IMR-90 (cell line): ENCODE results near the gene DLAT. TPM values are rescaled to one million over a fixed set of nuclear protein-coding genes. Genes with fewer than 3 reads are reported as not detected.

Experiments used
- ATAC-seq: fragments of 200-7000 bp; cut with Tn5 transposase; 2 replicates; pipeline ENCODE4 v1.9.1; 2020; ENCODE audit warnings: low read depth, mild to moderate bottlenecking, moderate library complexity
- BruUV-seq: library from RNA; stranded (reverse); fragments of 400-500 nt; replicated peaks from 2 replicates; lab custom pipeline; 2021; lab: Mats Ljungman, UMichigan
- CTCF ChIA-PET: fragments of 300-600 bp; formaldehyde crosslinking; extraction: SDS; loops from one replicate; lab custom pipeline; 2021; ENCODE audit warnings: antibody characterized with exemption; lab: Yijun Ruan, JAX
- POLR2A ChIA-PET: fragments of 300-600 bp; sonication (Branson Sonifier 250); formaldehyde crosslinking; loops from one replicate; lab custom pipeline; 2022; ENCODE audit warnings: antibody characterized with exemption; ENCODE audit not compliant: unreplicated experiment; lab: Charles Lee
- DNase-seq: peaks from one replicate; pipeline ENCODE4 v3.0.0; 2013
- H2AFZ ChIP-seq: replicated peaks from 2 replicates; pipeline ENCODE3; 2013; ENCODE audit warnings: low read length, mild to moderate bottlenecking; ENCODE audit not compliant: poor library complexity
- H2AK5ac ChIP-seq: 2 replicates; pipeline ENCODE4 v1.6.1; 2013; ENCODE audit warnings: low read depth, low read length, inconsistent platforms
- H2AK9ac ChIP-seq: replicated peaks from 2 replicates; pipeline ENCODE3; 2013; ENCODE audit warnings: mild to moderate bottlenecking, low read depth, low read length, moderate library complexity; ENCODE audit not compliant: poor library complexity
- H2BK120ac ChIP-seq: 2 replicates; pipeline ENCODE4 v1.6.1; 2013; ENCODE audit warnings: low read depth, low read length, inconsistent platforms
- H2BK15ac ChIP-seq: 3 replicates; pipeline ENCODE4 v1.6.1; 2013; ENCODE audit warnings: low read depth, low read length, inconsistent platforms
- H2BK20ac ChIP-seq: 2 replicates; pipeline ENCODE4 v1.6.1; 2013; ENCODE audit warnings: low read depth, mild to moderate bottlenecking, inconsistent platforms, low read length, moderate library complexity
- H2BK5ac ChIP-seq: 2 replicates; pipeline ENCODE4 v1.6.1; 2013; ENCODE audit warnings: mild to moderate bottlenecking, low read depth, low read length, inconsistent platforms; ENCODE audit not compliant: poor library complexity, severe bottlenecking
- H3K14ac ChIP-seq: replicated peaks from 2 replicates; pipeline ENCODE4 v1.6.1; 2013; ENCODE audit warnings: low read depth, low read length, inconsistent platforms
- H3K18ac ChIP-seq: 2 replicates; pipeline ENCODE4 v1.6.1; 2013; ENCODE audit warnings: low read depth, low read length, control low read depth
- H3K23ac ChIP-seq: 2 replicates; pipeline ENCODE4 v1.6.1; 2013; ENCODE audit warnings: low read depth, low read length, inconsistent platforms
- H3K27ac ChIP-seq: 2 replicates; pipeline ENCODE4 v1.5.1; 2013; ENCODE audit warnings: mild to moderate bottlenecking, control low read depth, low read length; ENCODE audit not compliant: insufficient read depth
- H3K27me3 ChIP-seq: 2 replicates; pipeline ENCODE4 v1.6.1; 2013; ENCODE audit warnings: low read length; ENCODE audit not compliant: control insufficient read depth, insufficient read depth
- H3K36me3 ChIP-seq: 2 replicates; pipeline ENCODE4 v1.6.1; 2013; ENCODE audit warnings: low read length, mixed read lengths; ENCODE audit not compliant: control insufficient read depth, insufficient read depth
- H3K4ac ChIP-seq: 2 replicates; pipeline ENCODE4 v1.6.1; 2013; ENCODE audit warnings: low read depth, low read length, inconsistent platforms
- H3K4me1 ChIP-seq: 2 replicates; pipeline ENCODE4 v1.6.1; 2013; ENCODE audit warnings: low read length, mixed read lengths; ENCODE audit not compliant: control insufficient read depth, insufficient read depth
- H3K4me2 ChIP-seq: 2 replicates; pipeline ENCODE4 v1.6.1; 2013; ENCODE audit warnings: low read depth, mild to moderate bottlenecking, control low read depth, low read length, moderate library complexity
- H3K4me3 ChIP-seq: 2 replicates; pipeline ENCODE4 v1.5.1; 2013; ENCODE audit warnings: low read depth, mild to moderate bottlenecking, control low read depth, low read length, moderate library complexity; ENCODE audit not compliant: insufficient read depth
- H3K56ac ChIP-seq: 2 replicates; pipeline ENCODE4 v1.6.1; 2013; ENCODE audit warnings: low read length, inconsistent platforms; ENCODE audit not compliant: insufficient read depth; ENCODE audit errors: extremely low read depth
- H3K79me1 ChIP-seq, 2 experiments: 2 replicates each; pipeline ENCODE4 v1.6.1; 2013; ENCODE audit warnings: low read length in 2 of 2, inconsistent platforms in 1 of 2, low read depth in 1 of 2
- H3K9ac ChIP-seq: 2 replicates; pipeline ENCODE4 v1.6.1; 2013; ENCODE audit warnings: low read depth, low read length, control low read depth
- H3K9me1 ChIP-seq: 2 replicates; pipeline ENCODE4 v1.6.1; 2013; ENCODE audit warnings: low read length, inconsistent platforms; ENCODE audit not compliant: insufficient read depth
- H3K9me3 ChIP-seq: 2 replicates; pipeline ENCODE4 v1.6.1; 2013; ENCODE audit warnings: low read length; ENCODE audit not compliant: control insufficient read depth, insufficient read depth
- H4K20me1 ChIP-seq: 2 replicates; pipeline ENCODE4 v1.6.1; 2013; ENCODE audit warnings: low read length, inconsistent platforms; ENCODE audit not compliant: insufficient read depth
- H4K5ac ChIP-seq: 2 replicates; pipeline ENCODE4 v1.6.1; 2013; ENCODE audit warnings: mild to moderate bottlenecking, low read depth, low read length, control low read depth
- H4K8ac ChIP-seq, 2 experiments: 2 replicates each; pipeline ENCODE4 v1.6.1; 2013; ENCODE audit warnings: low read depth in 2 of 2, low read length in 2 of 2, control low read depth in 1 of 2, inconsistent platforms in 1 of 2
- H4K91ac ChIP-seq: 2 replicates; pipeline ENCODE4 v1.6.1; 2013; ENCODE audit warnings: low read depth, low read length, inconsistent platforms; ENCODE audit not compliant: insufficient read depth
- BHLHE40 ChIP-seq: fragments of 150-350 bp; IDR thresholded peaks from 2 replicates; pipeline ENCODE4 v1.6.1; 2016; ENCODE audit warnings: mild to moderate bottlenecking, low read depth, low read length
- CHD1 ChIP-seq: IDR thresholded peaks from 2 replicates; pipeline ENCODE4 v1.6.1; 2012; ENCODE audit warnings: low read depth, low read length, improper control_type of control experiment
- CTCF ChIP-seq: conservative IDR thresholded peaks from 2 replicates; pipeline ENCODE4 v1.5.1; 2012; ENCODE audit warnings: mild to moderate bottlenecking, low read depth, low read length, improper control_type of control experiment
- MAFK ChIP-seq: IDR thresholded peaks from 2 replicates; pipeline ENCODE4 v1.6.1; 2012; ENCODE audit warnings: low read depth, low read length, improper control_type of control experiment
- MAZ ChIP-seq: IDR thresholded peaks from 2 replicates; pipeline ENCODE4 v1.6.1; 2012; ENCODE audit warnings: low read depth, mild to moderate bottlenecking, low read length, improper control_type of control experiment, moderate library complexity, borderline replicate concordance
- NFE2L2 ChIP-seq: fragments of 150-350 bp; IDR thresholded peaks from 2 replicates; pipeline ENCODE4 v1.6.1; 2016; ENCODE audit warnings: low read depth, mild to moderate bottlenecking, low read length
- POLR2A ChIP-seq: IDR thresholded peaks from 2 replicates; pipeline ENCODE4 v1.6.1; 2012; ENCODE audit warnings: mild to moderate bottlenecking, low read depth, low read length
- RCOR1 ChIP-seq: IDR thresholded peaks from 2 replicates; pipeline ENCODE4 v1.6.1; 2012; ENCODE audit warnings: mild to moderate bottlenecking, low read length, improper control_type of control experiment; ENCODE audit not compliant: insufficient replicate concordance
- RFX5 ChIP-seq: IDR thresholded peaks from 2 replicates; pipeline ENCODE4 v1.8.0; 2012; ENCODE audit warnings: low read depth, mild to moderate bottlenecking, low read length, moderate library complexity
- SMC3 ChIP-seq: fragments of 150-350 bp; IDR thresholded peaks from 2 replicates; pipeline ENCODE4 v1.6.1; 2016; ENCODE audit warnings: low read depth, mild to moderate bottlenecking, antibody characterized with exemption, low read length, moderate library complexity
- WGBS, 2 experiments: methylation state at CpG; one replicate each; pipeline versions ENCODE4 v1.1.5 to v1.1.7; 2013; ENCODE audit warnings: missing lambda C conversion rate in 2 of 2; ENCODE audit not compliant: insufficient read length in 1 of 2; ENCODE audit errors: extremely low coverage in 2 of 2; 5-methylcytosine and 5-hydroxymethylcytosine counted together
- dilution Hi-C: fragments of 300-500 bp; cut with HindIII; formaldehyde crosslinking; loops from one replicate; pipeline ENCODE4 v1.14.3; 2018; ENCODE audit warnings: low sequenced_read_pairs; ENCODE audit not compliant: unreplicated experiment
- in situ Hi-C: fragments of 300-500 bp; cut with MboI; formaldehyde crosslinking; loops from 3 replicates; pipeline ENCODE4 v1.14.3; 2019; ENCODE audit warnings: low sequenced_read_pairs, inconsistent platforms, mixed read lengths
- intact Hi-C: fragments of 100-400 bp; cut with micrococcal nuclease; formaldehyde crosslinking; loops from 2 replicates; pipeline ENCODE4 v1.10.0; 2022
- polyA plus RNA-seq, 3 experiments: library from polyadenylated mRNA; depleted of rRNA; stranded (reverse); fragments of >200 nt; gene quantifications; 2 replicates each; pipeline ENCODE4 v1.2.3, GENCODE V29; 2012; ENCODE audit warnings: low replicate concordance in 1 of 3
- total RNA-seq: library from RNA; depleted of rRNA; stranded (reverse); fragments of >200 nt; gene quantifications from 2 replicates; pipeline ENCODE4 v1.2.3, GENCODE V29; 2012
- TF ChIP-seq, protein P1 (sequence below): fragments of 150-350 bp; IDR thresholded peaks from 2 replicates; pipeline ENCODE4 v1.6.1; 2016; ENCODE audit warnings: low read depth, mild to moderate bottlenecking, low read length, moderate library complexity, borderline replicate concordance
- TF ChIP-seq, protein P2 (sequence below): fragments of 150-350 bp; IDR thresholded peaks from 2 replicates; pipeline ENCODE4 v1.6.1; 2017; ENCODE audit warnings: mild to moderate bottlenecking, antibody characterized with exemption, low read length, low read depth

DLAT gene
- total and polyA plus RNA-seq, 2 of the 4 experiments (the other 2 are of a cell fraction), result 15.5 to 27.2 TPM

DNA sequence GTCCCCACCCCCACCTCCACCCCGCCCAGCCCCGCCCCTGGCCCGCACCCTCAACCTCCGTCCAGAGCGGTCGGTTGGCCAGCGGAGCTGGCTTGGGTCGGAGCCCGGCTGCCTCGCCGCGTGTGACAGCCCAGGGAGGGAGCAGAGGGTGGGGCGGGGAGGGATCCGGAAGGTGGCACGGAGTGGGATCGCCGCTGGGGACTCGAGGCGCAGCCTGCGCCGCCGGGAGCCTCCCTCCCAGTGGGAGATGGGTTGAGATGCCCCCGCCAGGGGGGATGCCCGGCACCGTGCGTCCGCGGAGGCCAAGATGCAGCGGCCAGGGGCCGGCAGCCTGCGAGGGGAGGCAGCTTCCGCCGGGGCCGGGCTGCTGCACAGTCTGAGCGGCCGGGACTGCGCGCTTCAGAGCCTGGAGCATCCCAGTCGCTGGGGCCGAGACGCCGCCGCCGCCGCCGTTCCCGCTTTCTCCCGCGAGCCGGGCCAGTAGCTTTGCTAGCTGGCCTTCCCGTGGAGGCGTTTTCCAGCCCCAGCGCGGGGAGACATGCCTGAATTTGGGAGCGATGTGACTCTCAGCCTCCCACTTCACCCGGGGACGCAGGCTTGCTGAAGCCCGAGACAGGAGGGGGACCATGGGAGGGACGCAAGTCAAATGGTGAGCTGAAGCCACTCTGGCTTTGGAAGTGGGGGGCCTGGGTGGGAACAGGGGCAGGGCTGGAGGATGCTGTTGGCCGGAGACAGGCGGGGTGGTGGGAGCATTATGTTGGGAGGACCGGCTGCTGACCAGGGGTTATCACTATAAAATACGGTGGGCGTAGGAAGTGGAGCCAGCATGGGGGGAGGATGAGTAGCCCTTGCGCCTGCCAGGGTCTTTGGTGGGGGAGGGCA, 47.8 kb upstream of the DLAT start:
- Histone ChIP-seq H3K4me3 (peak overlapping the region; percentile 91), H2BK15ac (no peak overlapping the region; the same call in 2 of the 3 replicates), H3K9me1 (peaks cover 7% of the 10 kb centered on the region; the same call in 1 of the 2 replicates), H3K23ac (peak overlapping the region; percentile 93), H2AK9ac (peak overlapping the region; percentile 89), H3K4me2 (peak overlapping the region; percentile 86), H4K91ac (peak overlapping the region; percentile 59; the same call in 1 of the 2 replicates), H2BK20ac (no peak overlapping the region), H3K36me3 (peaks cover 4% of the 10 kb centered on the region; the same call in 1 of the 2 replicates), H3K56ac (no peak overlapping the region; the same call in 1 of the 2 replicates), H3K27ac (peak overlapping the region; percentile 79), H3K4me1 (peaks cover 27% of the 10 kb centered on the region), H3K9ac (peak overlapping the region; percentile 91), H3K14ac (peak overlapping the region; percentile 64), H2BK120ac (peak overlapping the region; percentile 39), H2AFZ (peak overlapping the region; percentile 95), H3K4ac (peak overlapping the region; percentile 84), H2BK5ac (peak overlapping the region; percentile 57), H3K79me1 (peaks cover 6 to 27% of the 10 kb centered on the region in 2 experiments; a peak in 2 of 4 replicates), H3K18ac (peak overlapping the region; percentile 69), H2AK5ac (peak overlapping the region; percentile 29), H4K5ac (peak overlapping the region; percentile 47), H3K9me3 (no peaks in the 10 kb centered on the region), H4K8ac (peak overlapping the region; percentile 46 to 72; a peak in 2 of 4 replicates), H3K27me3 (no peaks in the 10 kb centered on the region), H4K20me1 (no peaks in the 10 kb centered on the region)
- in situ Hi-C loops (loop anchor here (5.0 to 25.0 kb wide), 2 partner anchors 40 to 390 kb away; partner anchors contain the start of gene DIXDC1), dilution Hi-C loops (no loop called here), intact Hi-C loops (no loop called here)
- ATAC-seq (peak; percentile 73), DNase-seq (no peak)
- CTCF ChIA-PET, result interaction anchor here (0.9 kb wide), 1 partner anchor 11 kb away, joined by 4 read pairs; no protein-coding TSS in a partner anchor
- no TSS peak for BruUV-seq
- POLR2A ChIA-PET, result interaction anchor here (1.0 to 1.5 kb wide), 2 partner anchors 40 to 109 kb away, joined by 3 to 4 read pairs; partner anchors contain the start of gene DIXDC1
- 0% methylated on average over 36 of the region's 65 CpGs; no CpG with 5 or more reads in 1 of the 2 experiments for WGBS, 2 experiments
- TF ChIP-seq MAZ (no peak; the same call in 1 of the 2 replicates), RCOR1 (no peak), NFE2L2 (no peak), POLR2A (no peak), BHLHE40 (no peak), SMC3 (no peak), CTCF (no peak), RFX5 (no peak), CHD1 (no peak), MAFK (no peak)
- TF ChIP-seq, protein P1, sequence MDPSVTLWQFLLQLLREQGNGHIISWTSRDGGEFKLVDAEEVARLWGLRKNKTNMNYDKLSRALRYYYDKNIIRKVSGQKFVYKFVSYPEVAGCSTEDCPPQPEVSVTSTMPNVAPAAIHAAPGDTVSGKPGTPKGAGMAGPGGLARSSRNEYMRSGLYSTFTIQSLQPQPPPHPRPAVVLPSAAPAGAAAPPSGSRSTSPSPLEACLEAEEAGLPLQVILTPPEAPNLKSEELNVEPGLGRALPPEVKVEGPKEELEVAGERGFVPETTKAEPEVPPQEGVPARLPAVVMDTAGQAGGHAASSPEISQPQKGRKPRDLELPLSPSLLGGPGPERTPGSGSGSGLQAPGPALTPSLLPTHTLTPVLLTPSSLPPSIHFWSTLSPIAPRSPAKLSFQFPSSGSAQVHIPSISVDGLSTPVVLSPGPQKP, result no peak
- TF ChIP-seq, protein P2, sequence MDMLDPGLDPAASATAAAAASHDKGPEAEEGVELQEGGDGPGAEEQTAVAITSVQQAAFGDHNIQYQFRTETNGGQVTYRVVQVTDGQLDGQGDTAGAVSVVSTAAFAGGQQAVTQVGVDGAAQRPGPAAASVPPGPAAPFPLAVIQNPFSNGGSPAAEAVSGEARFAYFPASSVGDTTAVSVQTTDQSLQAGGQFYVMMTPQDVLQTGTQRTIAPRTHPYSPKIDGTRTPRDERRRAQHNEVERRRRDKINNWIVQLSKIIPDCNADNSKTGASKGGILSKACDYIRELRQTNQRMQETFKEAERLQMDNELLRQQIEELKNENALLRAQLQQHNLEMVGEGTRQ, result no peak
